ENCODE measurements around the gene CETP. TPM values are rescaled to one million over a fixed set of nuclear protein-coding genes. Genes with fewer than 3 reads are reported as not detected.

Gene CETP
- polyA plus RNA-seq, 1 experiment = 0.09 TPM

DNA sequence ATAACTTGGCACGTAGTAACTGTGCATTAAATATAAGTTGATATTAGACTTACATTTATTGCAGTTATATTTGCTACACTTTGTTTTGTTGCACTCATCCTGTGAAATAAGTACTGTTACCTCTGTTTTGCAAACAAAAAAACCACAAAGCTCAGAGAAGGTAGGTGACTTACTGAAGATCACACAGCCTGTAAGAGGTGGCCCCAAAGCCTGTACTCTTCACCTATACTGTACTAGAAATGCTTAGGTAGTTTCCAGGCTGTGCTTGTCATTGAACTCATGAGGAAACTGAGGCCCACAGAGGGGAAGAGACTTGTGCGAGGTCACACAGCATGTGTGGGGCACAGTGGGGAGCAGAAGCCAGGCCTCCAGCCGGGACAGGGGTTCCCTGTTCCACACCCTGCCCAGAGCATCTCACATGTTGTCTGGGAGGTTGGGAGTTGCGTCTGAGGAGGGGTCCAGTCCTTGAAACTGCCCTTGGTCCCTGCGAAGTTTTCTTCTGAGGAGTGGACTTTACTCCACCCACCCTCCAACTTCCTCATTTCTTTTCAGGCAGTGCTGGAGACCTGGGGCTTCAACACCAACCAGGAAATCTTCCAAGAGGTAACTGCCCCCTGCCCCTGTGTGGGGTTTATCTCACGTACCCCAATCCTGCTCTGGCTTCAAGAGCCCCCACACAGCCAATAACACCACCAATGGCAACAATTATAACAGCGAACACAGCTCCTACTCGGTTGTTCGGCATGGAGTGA, 13.0 kb downstream of the CETP start:
- Histone ChIP-seq H3K27ac (ENCODE audit: low read depth, low read length) (no peak overlapping the region), H3K9me3 (ENCODE audit: control insufficient read depth, insufficient read depth, low read length) (no peaks in the 10 kb centered on the region), H3K4me3 (ENCODE audit: low read depth, low read length) (no peak overlapping the region), H3K27me3 (ENCODE audit: control insufficient read depth, insufficient read depth, low read length) (peaks cover 2% of the 10 kb centered on the region)
- ChIA-PET CTCF (no interaction called here), POLR2A (no interaction called here)
- TF ChIP-seq, protein P1, sequence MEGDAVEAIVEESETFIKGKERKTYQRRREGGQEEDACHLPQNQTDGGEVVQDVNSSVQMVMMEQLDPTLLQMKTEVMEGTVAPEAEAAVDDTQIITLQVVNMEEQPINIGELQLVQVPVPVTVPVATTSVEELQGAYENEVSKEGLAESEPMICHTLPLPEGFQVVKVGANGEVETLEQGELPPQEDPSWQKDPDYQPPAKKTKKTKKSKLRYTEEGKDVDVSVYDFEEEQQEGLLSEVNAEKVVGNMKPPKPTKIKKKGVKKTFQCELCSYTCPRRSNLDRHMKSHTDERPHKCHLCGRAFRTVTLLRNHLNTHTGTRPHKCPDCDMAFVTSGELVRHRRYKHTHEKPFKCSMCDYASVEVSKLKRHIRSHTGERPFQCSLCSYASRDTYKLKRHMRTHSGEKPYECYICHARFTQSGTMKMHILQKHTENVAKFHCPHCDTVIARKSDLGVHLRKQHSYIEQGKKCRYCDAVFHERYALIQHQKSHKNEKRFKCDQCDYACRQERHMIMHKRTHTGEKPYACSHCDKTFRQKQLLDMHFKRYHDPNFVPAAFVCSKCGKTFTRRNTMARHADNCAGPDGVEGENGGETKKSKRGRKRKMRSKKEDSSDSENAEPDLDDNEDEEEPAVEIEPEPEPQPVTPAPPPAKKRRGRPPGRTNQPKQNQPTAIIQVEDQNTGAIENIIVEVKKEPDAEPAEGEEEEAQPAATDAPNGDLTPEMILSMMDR (IDR thresholded peaks at IDR 0.05; ENCODE audit: low read depth, low read length) = no peak
- no peak for DNase-seq (ENCODE audit: low read depth, low spot score)

DNA sequence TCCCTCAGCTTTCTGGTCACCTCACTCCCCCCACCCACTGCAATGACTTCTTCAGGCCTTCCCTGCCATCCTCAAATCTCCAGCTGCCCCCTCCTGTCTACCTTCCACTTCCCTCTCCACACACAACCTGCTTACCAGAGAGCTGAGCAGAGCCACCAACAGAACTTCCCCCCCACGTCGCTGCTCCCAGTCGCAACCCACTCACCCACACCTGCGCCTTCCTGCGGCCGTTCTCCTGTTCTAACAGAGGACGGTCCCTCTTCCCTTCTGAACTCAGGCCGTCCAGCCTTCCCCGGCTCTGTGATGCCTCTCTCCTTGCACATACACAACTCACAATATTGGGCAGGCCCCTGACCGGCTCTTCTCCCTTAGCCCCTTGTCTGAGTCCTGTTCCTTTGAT, 14.0 kb downstream of the CETP start:
- no peaks in the 10 kb centered on the region for H3K9me3 ChIP-seq (ENCODE audit: control insufficient read depth, insufficient read depth, low read length)
- peaks cover 2% of the 10 kb centered on the region for H3K27me3 ChIP-seq (ENCODE audit: control insufficient read depth, insufficient read depth, low read length)
- TF ChIP-seq, protein P1 (IDR thresholded peaks at IDR 0.05; ENCODE audit: low read depth, low read length) = no peak
- H3K27ac ChIP-seq (ENCODE audit: low read depth, low read length) = no peak overlapping the region
- ChIA-PET CTCF (no interaction called here), POLR2A (interaction anchor here (0.6 kb wide), 1 partner anchor 64 kb away, joined by 3 read pairs; no protein-coding TSS in a partner anchor)
- H3K4me3 ChIP-seq (ENCODE audit: low read depth, low read length) = no peak overlapping the region
- DNase-seq (ENCODE audit: low read depth, low spot score) = no peak

DNA sequence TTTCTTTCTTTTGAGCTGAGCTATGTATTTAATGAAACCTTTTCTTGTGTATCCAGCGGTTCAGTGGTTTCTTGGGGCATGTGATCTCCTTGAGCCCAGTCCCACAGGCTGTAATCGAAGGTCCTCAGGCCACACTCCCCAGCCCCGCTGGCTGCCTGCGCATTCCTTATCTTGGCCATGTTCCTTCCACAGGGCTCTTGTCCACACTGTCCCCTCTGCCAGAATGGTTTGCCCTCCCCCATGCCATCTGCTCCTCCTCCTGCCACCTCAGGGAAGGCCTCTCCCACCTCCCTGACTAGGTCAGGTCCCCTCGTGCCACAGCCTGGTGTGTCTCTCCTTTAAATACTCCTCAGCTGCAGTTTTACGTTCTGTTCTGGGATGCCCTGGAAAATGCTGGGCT, 15.5 kb downstream of the CETP start:
- TF ChIP-seq, protein P1 (IDR thresholded peaks at IDR 0.05; ENCODE audit: low read depth, low read length) = no peak
- Histone ChIP-seq H3K4me3 (ENCODE audit: low read depth, low read length) (no peak overlapping the region), H3K27me3 (ENCODE audit: control insufficient read depth, insufficient read depth, low read length) (peaks cover 2% of the 10 kb centered on the region), H3K27ac (ENCODE audit: low read depth, low read length) (no peak overlapping the region), H3K9me3 (ENCODE audit: control insufficient read depth, insufficient read depth, low read length) (no peaks in the 10 kb centered on the region)
- no peak for DNase-seq (ENCODE audit: low read depth, low spot score)
- POLR2A ChIA-PET = no interaction called here
- CTCF ChIA-PET = no interaction called here

DNA sequence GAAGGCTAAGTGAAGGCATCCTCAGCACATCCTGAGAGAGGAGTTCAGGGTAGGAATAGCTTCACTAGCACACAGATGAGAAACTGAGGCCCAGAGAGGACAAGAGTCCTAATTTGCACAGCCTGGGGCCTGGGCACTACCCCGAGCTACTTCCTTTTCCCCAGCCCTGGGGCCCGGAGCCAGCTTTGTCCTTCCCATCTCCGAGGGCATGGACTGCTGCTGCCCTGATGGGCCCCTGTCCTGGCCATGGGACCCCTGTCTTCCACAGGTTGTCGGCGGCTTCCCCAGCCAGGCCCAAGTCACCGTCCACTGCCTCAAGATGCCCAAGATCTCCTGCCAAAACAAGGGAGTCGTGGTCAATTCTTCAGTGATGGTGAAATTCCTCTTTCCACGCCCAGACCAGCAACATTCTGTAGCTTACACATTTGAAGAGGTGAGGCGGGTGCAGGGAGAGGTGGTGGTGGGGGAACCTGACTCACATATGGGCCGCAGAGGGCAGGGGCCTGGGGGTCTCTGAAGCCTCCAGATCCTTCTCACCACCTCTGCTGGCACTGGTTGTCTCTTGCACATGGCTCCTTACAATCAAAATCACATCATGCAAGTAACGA, 16.2 kb downstream of the CETP start:
- TF ChIP-seq, protein P1 (IDR thresholded peaks at IDR 0.05; ENCODE audit: low read depth, low read length) = no peak
- Histone ChIP-seq H3K27ac (ENCODE audit: low read depth, low read length) (no peak overlapping the region), H3K9me3 (ENCODE audit: control insufficient read depth, insufficient read depth, low read length) (no peaks in the 10 kb centered on the region), H3K27me3 (ENCODE audit: control insufficient read depth, insufficient read depth, low read length) (peaks cover 2% of the 10 kb centered on the region), H3K4me3 (ENCODE audit: low read depth, low read length) (no peak overlapping the region)
- DNase-seq (ENCODE audit: low read depth, low spot score) = no peak
- POLR2A ChIA-PET = no interaction called here
- CTCF ChIA-PET = no interaction called here

DNA sequence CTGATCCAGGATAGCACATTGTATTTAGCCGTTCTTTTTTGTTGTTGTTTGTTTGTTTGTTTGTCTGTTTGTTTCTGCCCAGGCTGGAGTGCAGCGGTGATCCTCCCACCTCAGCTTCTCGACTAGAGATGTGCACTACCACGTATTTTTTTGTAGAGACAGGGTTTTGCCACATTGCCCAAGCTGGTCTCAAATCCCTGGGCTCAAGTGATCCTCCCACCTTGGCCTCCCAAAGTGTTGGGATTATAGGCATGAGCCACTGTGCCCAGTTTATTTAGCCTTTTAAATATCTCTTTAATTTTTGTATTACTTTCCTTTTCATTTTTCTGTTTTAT, 18.4 kb downstream of the CETP start:
- TF ChIP-seq, protein P1 (IDR thresholded peaks at IDR 0.05; ENCODE audit: low read depth, low read length) = no peak
- DNase-seq (ENCODE audit: low read depth, low spot score) = no peak
- ChIA-PET POLR2A (no interaction called here), CTCF (no interaction called here)
- Histone ChIP-seq H3K27me3 (ENCODE audit: control insufficient read depth, insufficient read depth, low read length) (no peaks in the 10 kb centered on the region), H3K27ac (ENCODE audit: low read depth, low read length) (no peak overlapping the region), H3K4me3 (ENCODE audit: low read depth, low read length) (no peak overlapping the region), H3K9me3 (ENCODE audit: control insufficient read depth, insufficient read depth, low read length) (no peaks in the 10 kb centered on the region)
